ENCODE measurements around the gene SDK1.

The SDK1 gene

DNA sequence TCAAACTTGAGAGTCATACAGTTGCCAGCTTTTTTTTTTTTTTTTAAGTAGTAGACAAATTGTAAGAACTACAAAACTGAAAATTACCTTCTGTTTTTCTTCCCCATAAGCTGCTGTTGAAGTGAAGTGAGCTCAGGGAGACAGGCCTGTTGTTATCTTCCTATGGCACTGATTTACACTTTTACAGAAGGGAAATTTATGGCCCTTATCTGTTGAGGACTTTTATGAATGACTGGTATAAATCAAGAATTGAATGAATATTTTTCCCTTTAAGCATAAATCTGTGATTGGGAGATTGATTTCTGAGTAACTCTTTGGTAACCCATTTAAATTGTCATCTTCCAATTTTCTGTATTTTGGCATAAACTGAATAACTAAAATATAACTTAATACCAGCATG is 124.0 kb downstream of the SDK1 start:
- DNase-seq = no peak

DNA sequence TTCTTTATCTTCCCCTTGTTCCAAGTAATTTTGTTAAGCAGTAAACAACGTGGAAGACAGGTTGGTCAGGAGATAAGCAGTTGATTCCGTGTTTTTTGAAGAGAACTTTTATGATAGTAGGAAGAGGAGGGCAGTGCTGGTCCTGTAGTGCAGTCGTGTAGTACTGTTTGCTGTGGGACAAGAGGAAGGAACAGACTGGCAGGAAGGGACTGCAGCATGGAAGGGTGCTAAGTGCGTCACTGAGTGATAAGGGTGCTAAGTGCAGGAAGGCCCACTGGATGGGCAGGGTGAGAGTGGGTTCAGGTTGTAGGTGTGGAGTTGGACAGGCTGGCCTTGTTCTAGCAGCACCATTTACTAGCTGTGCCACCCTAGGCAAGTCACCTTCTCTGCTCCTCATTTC is 125.0 kb downstream of the SDK1 start:
- DNase-seq = no peak

- no peak for DNase-seq
Measured at GRCh38 chr7:3427957-3428356, 126.9 kb downstream of the SDK1 start.

- no peak for DNase-seq
Measured at GRCh38 chr7:3429981-3430380, 128.9 kb downstream of the SDK1 start.

DNA sequence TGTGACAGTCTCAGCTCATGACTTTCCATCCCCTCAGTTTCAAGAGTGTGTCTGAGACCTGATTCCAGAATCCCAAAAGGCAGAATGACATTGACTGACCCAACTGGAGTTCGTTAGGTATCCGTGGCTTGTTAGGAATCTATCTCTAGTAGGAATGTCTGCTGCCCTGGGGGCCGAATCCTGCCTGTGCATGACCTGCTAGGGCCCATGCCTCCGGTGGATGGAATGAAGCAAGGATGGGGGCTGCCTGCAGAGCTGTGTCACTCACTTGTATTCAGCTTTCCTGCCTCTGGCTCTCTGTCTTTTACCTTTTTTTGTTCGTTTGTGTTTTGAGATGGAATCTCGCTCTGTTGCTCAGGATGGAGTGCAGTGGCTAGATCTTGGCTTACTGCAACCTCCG is 129.5 kb downstream of the SDK1 start:
- DNase-seq = no peak

DNA sequence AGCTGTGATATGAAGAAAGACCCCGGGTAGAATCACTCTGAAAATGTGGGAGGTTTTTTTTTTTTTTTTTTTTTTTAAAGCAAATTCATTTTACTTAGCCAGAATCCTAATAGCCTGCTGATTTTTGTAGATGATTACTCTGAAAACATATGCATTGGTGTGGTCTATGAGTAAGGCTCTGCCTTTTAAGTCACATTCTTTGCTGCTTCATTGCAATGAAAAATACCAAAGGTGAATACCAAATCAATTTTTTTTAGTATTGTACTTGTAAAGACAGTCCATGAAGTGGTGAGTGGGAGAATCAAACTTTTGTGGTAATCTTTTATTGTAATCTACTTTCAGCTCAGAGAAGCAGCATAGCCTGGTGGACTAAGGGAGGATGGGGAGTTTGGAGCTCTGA is 130.3 kb downstream of the SDK1 start:
- no peak for DNase-seq

GRCh38 chr7:3432911-3433310 is 131.9 kb downstream of the SDK1 start:
- DNase-seq = no peak

DNA sequence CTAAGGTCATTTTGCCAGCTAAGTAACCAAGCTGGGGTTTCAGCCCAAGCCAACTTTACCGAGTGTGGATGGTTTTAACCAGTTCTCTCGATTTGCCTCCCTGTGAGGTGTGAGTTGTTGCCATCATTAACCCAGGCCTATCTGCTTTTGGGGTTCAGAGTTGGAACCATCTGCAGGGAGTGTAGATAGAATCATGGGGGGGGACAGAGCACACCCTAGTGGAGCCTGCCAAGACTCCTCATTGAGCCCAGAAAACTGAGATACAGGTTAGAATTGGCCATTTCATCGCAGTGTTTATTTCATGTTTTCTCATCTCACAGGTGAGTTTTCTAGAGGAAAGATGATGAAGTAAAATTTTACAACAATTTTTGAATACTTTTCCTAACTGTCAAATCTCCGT is 133.6 kb downstream of the SDK1 start:
- DNase-seq = no peak

DNA sequence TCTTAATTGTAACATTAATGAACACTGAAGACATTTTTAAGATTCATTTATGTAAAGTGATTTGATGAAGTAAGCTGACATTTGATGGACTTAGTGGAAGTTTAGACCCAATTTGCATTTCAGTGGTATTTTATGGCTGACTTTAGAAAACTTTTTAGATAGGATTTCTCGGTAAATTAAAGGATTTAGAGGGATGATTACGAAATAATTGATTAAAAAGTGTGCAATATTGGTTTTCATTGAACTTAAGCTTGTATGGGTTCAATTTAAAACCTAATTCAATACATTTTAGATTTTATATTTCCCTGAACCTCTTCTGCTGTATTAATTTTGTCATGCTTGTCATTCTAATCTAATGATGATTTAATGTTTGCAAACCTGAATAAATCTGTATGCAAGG is 135.1 kb downstream of the SDK1 start:
- no peak for DNase-seq

DNA sequence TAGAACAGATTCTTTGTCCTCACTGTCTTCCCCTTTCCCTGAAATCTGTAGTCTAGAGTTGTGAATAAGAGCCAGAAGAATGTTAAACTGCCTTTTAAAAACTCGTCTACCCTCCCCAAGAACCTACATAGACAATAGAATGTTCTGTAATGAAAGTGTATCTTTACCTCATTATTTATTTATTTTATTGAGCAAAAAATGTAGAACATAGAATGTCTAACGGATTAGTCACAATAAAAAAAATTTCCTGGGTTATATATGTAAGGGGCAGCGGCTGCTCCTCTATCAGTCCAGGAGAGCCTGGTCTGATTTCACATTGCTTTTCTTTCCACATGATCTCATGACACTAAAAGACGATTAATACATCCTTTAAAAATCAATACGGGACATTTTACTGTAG is 135.7 kb downstream of the SDK1 start:
- no peak for DNase-seq

DNA sequence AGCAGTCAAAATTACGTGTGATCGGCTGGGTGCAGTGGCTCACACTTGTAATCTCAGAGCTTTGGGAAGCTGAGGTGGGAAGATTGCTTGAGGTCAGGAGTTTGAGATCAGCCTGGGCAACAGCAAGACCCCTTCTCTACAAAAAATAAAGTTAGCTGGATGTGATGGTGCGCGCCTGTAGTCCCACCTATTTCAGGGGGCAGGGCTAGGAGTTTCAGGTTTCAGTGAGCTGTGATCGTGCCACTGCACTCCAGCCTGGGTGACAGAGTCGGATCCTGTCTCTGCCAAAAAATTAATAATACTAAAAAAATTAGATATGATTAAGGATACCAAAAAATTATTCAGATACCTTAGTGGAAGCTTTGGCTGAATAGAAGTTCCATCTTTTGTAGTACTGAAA is 136.4 kb downstream of the SDK1 start:
- no peak for DNase-seq

DNA sequence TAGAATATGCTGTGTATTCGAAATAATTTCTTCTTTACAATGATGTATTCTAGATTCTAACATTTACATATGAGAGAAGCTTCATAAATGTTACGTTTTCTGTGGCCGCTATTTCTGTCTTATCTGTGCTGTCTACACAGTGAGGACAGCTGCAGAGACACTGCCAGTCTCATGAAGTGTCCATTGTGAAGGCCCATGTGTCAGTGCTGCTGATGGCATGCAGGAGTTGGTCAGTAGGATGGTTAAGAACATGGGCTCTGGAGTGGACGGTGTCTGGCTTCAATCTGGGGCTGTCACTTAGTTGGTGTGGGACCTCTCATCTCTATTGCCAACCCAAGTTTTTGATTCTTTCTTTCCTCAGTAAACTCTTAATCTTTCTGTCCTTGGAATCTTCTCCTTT is 137.3 kb downstream of the SDK1 start:
- no peak for DNase-seq

- DNase-seq = peak; percentile 46
Measured at GRCh38 chr7:3439333-3440030, 138.4 kb downstream of the SDK1 start.

GRCh38 chr7:3440509-3440908 is 139.5 kb downstream of the SDK1 start:
- DNase-seq = no peak

DNA sequence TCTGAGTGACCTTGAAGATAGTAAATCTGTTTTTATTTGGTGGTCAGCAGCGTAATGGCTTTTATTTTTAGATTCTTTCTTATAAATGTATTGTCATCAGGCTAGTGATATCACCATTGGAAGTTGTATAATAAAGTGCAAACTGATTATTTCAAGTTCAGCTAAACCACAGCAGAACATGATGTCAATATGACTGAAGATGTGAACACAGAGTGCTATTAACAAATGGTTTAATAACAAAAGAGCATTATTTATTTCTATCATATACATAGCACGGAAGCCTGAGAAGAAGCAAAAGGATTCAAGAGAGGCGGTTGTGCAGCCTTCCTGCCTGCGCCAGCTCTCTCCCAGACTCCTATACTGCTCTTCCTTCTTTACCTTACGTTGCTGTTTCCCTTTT is 142.7 kb downstream of the SDK1 start:
- no peak for DNase-seq

DNA sequence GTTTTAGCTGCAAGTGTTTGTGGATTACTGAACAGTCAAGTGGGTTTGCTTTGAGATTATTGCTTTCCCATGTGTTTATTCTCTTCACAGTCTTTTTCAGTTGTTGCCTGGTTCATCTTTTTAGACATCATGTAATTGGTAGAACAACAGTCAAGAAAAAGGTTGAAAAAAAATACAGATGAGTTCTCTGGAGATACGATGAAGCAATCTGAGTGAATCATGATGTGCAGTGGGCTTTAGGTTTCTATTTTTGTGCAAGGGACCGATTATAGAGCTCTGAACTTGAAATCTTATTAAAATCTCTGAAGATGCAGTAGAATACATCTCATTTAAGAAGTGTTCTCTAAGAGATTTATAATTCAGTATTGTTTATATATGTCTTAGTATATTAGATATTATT is 145.7 kb downstream of the SDK1 start:
- no peak for DNase-seq

GRCh38 chr7:3451701-3452100 is 150.6 kb downstream of the SDK1 start:
- no peak for DNase-seq

DNA sequence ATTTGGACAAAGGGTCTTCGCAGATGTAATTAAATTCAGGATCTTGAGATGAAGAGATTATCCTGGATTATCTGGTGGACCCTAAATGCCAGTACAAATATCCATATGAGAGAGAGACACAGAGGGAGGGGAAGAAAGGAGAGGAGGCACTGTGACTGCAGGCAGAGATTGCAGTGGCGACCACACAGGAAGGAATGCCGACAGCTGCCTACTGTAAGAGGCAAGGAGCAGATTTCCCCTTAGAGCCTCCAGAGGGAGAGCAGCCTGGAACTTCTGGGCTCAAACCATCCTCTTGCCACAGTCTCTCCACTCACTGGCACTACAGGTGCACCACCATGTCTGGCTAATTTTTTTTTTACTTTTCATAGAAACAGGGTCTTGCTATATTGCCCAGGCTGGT is 152.3 kb downstream of the SDK1 start:
- DNase-seq = no peak

GRCh38 chr7:3455806-3456595 is 154.9 kb downstream of the SDK1 start:
- DNase-seq = no peak

- no peak for DNase-seq
Measured at GRCh38 chr7:3459111-3459510, 158.1 kb downstream of the SDK1 start.

DNA sequence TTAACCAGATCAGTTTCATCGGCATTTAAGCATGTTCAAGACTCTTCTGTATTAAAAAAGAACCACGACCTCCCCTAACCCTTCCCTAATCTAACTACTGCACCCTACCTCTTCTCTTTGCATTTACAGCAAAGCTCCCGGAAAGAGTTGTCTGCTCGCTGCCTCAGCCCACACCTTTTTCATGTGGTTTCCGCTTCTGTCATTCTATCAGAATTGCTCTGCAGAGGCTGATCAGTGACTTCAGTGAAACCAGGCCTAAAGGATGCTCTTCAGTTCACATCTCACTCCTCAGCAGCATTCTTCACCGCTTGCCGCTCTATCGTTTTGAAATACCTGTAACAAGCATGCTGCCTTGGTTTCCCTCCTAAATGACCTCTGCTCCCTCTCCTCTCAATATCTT is 160.9 kb downstream of the SDK1 start:
- DNase-seq = no peak

DNA sequence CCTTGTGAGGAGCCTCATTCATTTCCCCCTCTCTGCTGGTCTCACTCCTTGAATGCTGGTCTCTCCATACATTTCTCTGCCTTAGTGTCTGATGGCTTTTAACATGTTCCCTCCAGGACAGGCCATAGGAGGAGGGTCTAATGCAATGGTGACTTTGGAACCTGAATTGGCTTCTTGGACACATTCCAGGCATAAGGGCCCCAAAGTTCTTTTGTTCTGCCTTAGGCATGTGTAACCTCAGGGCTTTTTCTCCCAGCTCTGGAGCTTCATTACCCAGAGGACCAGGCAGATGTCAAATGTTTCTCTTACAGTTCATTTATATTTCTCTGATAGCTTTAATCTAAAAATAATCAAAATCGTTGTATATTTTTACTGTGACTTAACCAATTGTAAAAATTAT is 162.6 kb downstream of the SDK1 start:
- DNase-seq = no peak

- no peak for DNase-seq
Measured at GRCh38 chr7:3464900-3465622, 164.0 kb downstream of the SDK1 start.

DNA sequence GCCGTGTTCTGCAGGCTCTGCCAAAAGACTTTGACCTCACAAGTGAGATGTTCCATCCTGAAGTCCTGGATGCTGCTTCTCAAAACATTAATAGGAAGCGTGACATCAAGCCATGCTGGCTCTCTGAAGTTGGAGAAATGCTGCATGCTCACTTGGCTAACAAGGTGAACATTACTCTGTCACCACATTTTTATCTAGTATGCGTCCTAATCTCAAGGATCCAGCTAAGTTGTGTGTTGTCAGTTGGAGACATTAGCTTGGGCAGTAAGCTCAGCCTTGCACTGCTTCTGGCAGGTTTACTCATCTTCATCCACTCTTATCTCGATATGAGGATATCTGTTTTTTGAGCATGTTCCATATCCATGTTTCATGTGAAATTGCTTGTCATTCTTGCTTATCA is 165.2 kb downstream of the SDK1 start:
- DNase-seq = no peak

All from T1000 (cell line).